Astrocyte (in vitro differentiated cells and primary cell): ENCODE data around the gene TP73.

Experiments used
- EZH2 ChIP-seq: IDR thresholded peaks from 2 replicates; pipeline ENCODE4 v1.6.1; 2012; ENCODE audit warnings: mild to moderate bottlenecking, low read length, inconsistent platforms; ENCODE audit not compliant: insufficient read depth
- TF ChIP-seq, protein P1 (sequence below): IDR thresholded peaks from 2 replicates; pipeline ENCODE4 v1.5.1; 2011; ENCODE audit warnings: low read depth, mild to moderate bottlenecking, inconsistent platforms, low read length, moderate library complexity; ENCODE audit not compliant: insufficient read depth

DNA sequence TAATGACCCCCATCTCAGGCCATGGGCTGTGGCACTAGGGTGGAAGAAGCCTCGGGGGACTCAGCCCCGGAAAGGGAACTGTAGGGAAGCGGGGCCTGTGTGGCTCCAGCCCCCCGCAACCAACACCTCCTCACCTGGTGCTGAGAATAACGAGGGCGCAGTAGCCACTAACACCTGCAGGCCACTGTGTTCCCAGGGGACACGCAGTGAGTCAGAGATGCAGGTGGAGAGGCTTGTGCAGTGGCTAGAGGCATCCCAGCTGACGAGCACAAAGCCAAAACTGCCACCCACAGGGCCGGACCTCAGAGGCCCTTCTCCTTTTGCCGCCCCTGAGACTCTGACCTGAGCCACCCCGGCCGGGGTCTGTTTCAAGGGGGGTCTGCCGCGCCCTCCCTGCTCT lies 66.4 kb downstream of the TP73 start:
- TF ChIP-seq, protein P1, sequence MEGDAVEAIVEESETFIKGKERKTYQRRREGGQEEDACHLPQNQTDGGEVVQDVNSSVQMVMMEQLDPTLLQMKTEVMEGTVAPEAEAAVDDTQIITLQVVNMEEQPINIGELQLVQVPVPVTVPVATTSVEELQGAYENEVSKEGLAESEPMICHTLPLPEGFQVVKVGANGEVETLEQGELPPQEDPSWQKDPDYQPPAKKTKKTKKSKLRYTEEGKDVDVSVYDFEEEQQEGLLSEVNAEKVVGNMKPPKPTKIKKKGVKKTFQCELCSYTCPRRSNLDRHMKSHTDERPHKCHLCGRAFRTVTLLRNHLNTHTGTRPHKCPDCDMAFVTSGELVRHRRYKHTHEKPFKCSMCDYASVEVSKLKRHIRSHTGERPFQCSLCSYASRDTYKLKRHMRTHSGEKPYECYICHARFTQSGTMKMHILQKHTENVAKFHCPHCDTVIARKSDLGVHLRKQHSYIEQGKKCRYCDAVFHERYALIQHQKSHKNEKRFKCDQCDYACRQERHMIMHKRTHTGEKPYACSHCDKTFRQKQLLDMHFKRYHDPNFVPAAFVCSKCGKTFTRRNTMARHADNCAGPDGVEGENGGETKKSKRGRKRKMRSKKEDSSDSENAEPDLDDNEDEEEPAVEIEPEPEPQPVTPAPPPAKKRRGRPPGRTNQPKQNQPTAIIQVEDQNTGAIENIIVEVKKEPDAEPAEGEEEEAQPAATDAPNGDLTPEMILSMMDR = no peak
- no peak for TF ChIP-seq EZH2
